Measurements from ENCODE around the gene NEK9.

GRCh38 chr14:75046899-75047298 lies 79.9 kb downstream of the NEK9 start:
- TF ChIP-seq POLR2A (IDR thresholded peaks at IDR 0.05) (no peak), CTCF (IDR thresholded peaks at IDR 0.05) (no peak)
